ENCODE data around the gene WARS2. TPM values are rescaled to one million over a fixed set of nuclear protein-coding genes. Genes with fewer than 3 reads are reported as not detected.
"Not testable (repeated sequence)": the region's sequence is repeated elsewhere in the genome, so short reads cannot be mapped to it uniquely, and the experiment has no call there.

WARS2 gene
- polyA plus RNA-seq (2012; ENCODE audit: low read depth, missing spikeins): 9.1 TPM

DNA sequence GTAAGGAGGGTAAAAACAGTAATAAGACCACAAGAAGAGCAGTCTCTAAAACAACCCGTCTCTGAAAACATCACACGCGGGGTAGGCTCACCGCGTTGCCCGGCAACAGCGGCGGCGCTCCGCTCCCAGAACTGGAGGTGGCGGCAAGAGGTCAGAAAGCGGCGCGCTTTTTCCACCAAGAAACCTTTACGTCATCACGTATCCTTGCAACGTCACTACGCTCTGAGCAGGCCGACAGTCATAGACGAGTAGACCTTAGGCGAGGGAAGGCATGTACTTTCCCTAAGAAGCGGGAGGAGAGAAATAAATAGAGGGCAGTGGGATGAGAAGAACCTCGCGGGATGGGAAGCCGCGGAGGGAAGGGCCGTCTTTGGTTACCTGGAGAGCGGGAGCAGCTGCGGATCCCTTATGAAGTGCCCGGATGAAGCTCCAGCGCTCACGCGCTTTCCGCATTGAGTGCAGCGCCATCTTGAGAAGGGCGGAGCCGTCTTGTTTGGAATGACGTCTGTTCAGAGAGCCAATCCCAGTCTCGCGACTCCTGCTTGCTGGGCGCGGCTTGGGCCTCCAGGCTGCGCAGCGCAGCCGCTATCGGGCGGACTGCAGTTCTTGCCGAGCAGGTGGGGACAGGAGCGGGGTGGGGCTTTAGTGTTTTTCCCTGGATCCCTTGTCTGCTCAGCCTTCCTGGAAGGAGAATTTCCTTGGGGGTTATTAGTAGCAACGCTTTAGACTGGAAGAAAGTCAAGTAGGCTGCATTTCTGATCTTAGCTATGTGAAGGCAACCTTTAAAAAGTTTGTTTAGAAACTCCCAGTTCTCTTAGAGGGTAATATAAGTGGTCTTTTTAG, at the start of gene WARS2:
Gene WARS2 (minus strand): TSS at position 477 of the 843 bp plus-strand sequence. CDS start 9 bp downstream, at position 468.
- DNase-seq (ENCODE audit: insufficient read length, low spot score) (peak; percentile 67), FAIRE-seq (peak; percentile 91)
- no peak for TF ChIP-seq POU2F2 (IDR thresholded peaks at IDR 0.05; ENCODE audit: low read depth, low read length)
- TF ChIP-seq TAF1 (IDR thresholded peaks at IDR 0.05; ENCODE audit: low read depth, low read length): peak; percentile 99
- peak; percentile 92 for TF ChIP-seq POLR2A (IDR thresholded peaks at IDR 0.05; ENCODE audit: low read depth, low read length)
- TF ChIP-seq SPI1 (IDR thresholded peaks at IDR 0.05; ENCODE audit: low read depth, low read length): no peak
- TF ChIP-seq PAX5 (IDR thresholded peaks at IDR 0.05; ENCODE audit: insufficient read depth, low read length, severe bottlenecking): no peak
- peak; percentile 95 for TF ChIP-seq POLR2AphosphoS5 (IDR thresholded peaks at IDR 0.05; ENCODE audit: low read depth, low read length)

DNA sequence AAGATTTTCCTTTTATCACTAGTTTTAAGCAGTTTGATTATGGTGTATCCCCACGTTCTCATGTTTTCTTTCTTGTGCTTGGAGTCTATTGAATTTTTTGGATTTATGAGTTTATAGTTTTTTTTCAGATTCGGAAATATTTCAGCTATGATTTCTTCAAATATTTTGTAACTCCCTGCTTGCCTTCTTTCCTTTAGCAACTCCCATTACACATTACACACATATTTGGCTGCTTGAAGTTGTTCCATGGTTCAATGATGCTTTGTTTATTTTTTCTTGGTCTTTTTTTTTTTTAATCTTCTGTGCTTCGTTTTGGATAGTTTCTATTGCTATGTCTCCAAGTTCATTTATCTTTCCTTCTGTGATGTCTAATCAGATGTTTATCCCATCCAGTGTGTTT, 48.5 kb upstream of the WARS2 start:
- FAIRE-seq (no peak), DNase-seq (ENCODE audit: insufficient read length, low spot score) (no peak)
- TF ChIP-seq PAX5 (IDR thresholded peaks at IDR 0.05; ENCODE audit: insufficient read depth, low read length, severe bottlenecking): no peak
- TF ChIP-seq POLR2A (IDR thresholded peaks at IDR 0.05; ENCODE audit: low read depth, low read length): no peak
- no peak for TF ChIP-seq SPI1 (IDR thresholded peaks at IDR 0.05; ENCODE audit: low read depth, low read length)
- TF ChIP-seq TAF1 (IDR thresholded peaks at IDR 0.05; ENCODE audit: low read depth, low read length): no peak
- no peak for TF ChIP-seq POU2F2 (IDR thresholded peaks at IDR 0.05; ENCODE audit: low read depth, low read length)
- TF ChIP-seq POLR2AphosphoS5 (IDR thresholded peaks at IDR 0.05; ENCODE audit: low read depth, low read length): no peak

DNA sequence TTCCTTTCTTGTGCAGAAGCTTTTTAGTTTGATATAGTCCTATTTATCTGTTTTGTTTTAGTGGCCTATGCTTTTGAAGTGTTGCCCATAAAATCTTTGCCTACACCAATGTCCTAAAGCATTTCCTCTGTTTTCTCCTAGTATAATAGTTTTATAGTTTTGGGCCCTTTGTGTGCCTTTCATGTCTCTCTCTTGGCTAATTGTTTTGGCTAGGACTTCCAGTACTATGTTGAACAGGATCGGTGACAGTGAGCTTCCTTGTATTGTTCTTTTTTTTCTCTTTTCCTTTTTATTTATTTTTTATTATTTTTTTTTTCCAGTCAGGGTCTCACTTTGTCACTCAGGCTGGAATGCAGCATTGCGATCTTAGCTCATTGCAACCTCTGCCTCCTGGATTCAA, 47.0 kb upstream of the WARS2 start:
- DNase-seq (ENCODE audit: insufficient read length, low spot score) (no peak), FAIRE-seq (no peak)
- TF ChIP-seq POLR2AphosphoS5 (IDR thresholded peaks at IDR 0.05; ENCODE audit: low read depth, low read length) (no peak), SPI1 (IDR thresholded peaks at IDR 0.05; ENCODE audit: low read depth, low read length) (no peak), TAF1 (IDR thresholded peaks at IDR 0.05; ENCODE audit: low read depth, low read length) (no peak), POU2F2 (IDR thresholded peaks at IDR 0.05; ENCODE audit: low read depth, low read length) (no peak), PAX5 (IDR thresholded peaks at IDR 0.05; ENCODE audit: insufficient read depth, low read length, severe bottlenecking) (no peak), POLR2A (IDR thresholded peaks at IDR 0.05; ENCODE audit: low read depth, low read length) (no peak)

DNA sequence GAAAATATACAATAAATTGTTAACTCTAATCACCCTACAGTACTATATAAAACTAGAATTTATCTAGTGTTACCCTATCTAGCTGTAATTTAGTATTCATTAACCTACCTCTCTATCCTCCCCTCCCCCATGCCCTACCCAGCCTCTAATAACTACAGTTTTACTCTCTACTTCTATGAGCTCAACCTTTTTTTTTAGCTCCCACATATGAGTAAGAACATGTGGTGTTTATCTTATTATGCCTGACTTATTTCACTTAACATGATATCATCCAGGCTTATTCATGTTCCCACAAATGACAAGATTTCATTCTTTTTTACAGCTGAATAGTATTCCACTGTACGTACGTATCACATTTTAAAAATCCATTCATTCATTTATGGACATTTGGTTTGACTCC, 46.0 kb upstream of the WARS2 start:
- DNase-seq (ENCODE audit: insufficient read length, low spot score): no peak
- no peak for FAIRE-seq

DNA sequence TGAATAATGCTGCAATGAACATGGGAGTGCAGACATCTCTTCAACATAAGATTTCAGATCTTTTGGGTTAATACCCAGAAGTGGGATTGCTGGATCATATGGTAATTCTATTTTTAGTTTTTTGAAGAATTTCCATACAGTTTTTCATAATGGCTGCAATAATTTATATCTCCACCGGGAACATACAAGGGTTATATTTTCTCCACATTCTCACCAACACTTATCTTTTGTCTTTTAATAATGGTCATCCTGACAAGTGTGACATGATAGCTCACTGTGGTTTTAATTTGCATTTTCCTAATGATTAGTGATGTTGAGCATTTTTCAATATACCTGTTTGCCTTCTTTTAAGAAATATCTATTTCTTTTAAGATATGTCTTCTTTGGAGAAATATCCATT, 44.5 kb upstream of the WARS2 start:
- FAIRE-seq: no peak
- DNase-seq (ENCODE audit: insufficient read length, low spot score): no peak
- TF ChIP-seq SPI1 (IDR thresholded peaks at IDR 0.05; ENCODE audit: low read depth, low read length): no peak
- no peak for TF ChIP-seq POLR2A (IDR thresholded peaks at IDR 0.05; ENCODE audit: low read depth, low read length)
- TF ChIP-seq POLR2AphosphoS5 (IDR thresholded peaks at IDR 0.05; ENCODE audit: low read depth, low read length): no peak
- no peak for TF ChIP-seq TAF1 (IDR thresholded peaks at IDR 0.05; ENCODE audit: low read depth, low read length)
- no peak for TF ChIP-seq PAX5 (IDR thresholded peaks at IDR 0.05; ENCODE audit: insufficient read depth, low read length, severe bottlenecking)
- TF ChIP-seq POU2F2 (IDR thresholded peaks at IDR 0.05; ENCODE audit: low read depth, low read length): no peak

More for the DNA sequence above, 46.0 kb upstream of the WARS2 start:
- TF ChIP-seq SPI1 (IDR thresholded peaks at IDR 0.05; ENCODE audit: low read depth, low read length) (no peak), POLR2A (IDR thresholded peaks at IDR 0.05; ENCODE audit: low read depth, low read length) (no peak), PAX5 (IDR thresholded peaks at IDR 0.05; ENCODE audit: insufficient read depth, low read length, severe bottlenecking) (no peak), POU2F2 (IDR thresholded peaks at IDR 0.05; ENCODE audit: low read depth, low read length) (no peak), TAF1 (IDR thresholded peaks at IDR 0.05; ENCODE audit: low read depth, low read length) (no peak), POLR2AphosphoS5 (IDR thresholded peaks at IDR 0.05; ENCODE audit: low read depth, low read length) (no peak)

DNA sequence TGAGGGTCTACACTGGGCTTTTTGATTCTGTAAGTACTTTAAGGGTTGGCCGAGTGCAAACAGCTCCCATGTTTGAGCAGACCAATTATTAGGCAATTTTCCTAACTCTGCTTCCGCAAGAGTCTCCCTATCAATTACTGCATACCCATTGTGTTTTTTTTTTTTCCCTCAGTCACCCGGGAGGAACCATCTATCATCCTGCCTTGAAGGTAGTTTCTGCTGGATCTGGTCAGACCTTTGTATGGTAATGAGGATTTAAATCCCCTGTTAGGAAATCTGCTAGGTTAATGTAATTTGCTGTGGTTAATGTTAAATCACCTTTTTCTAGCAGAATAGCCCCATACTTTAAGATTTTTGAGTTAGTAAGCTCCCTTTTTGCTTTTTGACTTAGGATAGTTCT, 40.8 kb upstream of the WARS2 start:
- no peak for TF ChIP-seq PAX5 (IDR thresholded peaks at IDR 0.05; ENCODE audit: insufficient read depth, low read length, severe bottlenecking)
- DNase-seq (ENCODE audit: insufficient read length, low spot score): no peak
- no peak for FAIRE-seq

DNA sequence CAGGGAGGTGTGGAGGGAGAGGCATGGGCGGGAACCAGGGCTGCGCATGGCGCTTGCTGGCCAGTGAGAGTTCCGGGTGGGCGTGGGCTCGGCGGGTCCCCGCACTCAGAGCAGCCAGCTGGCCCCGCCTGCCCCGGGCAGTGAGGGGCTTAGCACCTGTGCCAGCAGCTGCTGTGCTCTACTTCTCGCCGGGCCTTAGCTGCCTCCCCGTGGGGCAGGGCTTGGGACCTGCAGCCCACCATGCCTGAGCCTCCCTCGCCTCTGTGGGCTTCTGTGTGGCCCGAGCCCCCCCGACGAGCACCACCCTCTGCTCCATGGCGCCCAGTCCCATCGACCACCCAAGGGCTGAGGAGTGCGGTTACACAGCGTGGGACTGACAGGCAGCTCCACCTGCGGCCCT, 38.6 kb upstream of the WARS2 start:
- DNase-seq (ENCODE audit: insufficient read length, low spot score) (no peak), FAIRE-seq (no peak)
- TF ChIP-seq POU2F2 (IDR thresholded peaks at IDR 0.05; ENCODE audit: low read depth, low read length): no peak
- TF ChIP-seq PAX5 (IDR thresholded peaks at IDR 0.05; ENCODE audit: insufficient read depth, low read length, severe bottlenecking): no peak
- TF ChIP-seq POLR2A (IDR thresholded peaks at IDR 0.05; ENCODE audit: low read depth, low read length): no peak
- TF ChIP-seq POLR2AphosphoS5 (IDR thresholded peaks at IDR 0.05; ENCODE audit: low read depth, low read length): no peak
- no peak for TF ChIP-seq SPI1 (IDR thresholded peaks at IDR 0.05; ENCODE audit: low read depth, low read length)
- TF ChIP-seq TAF1 (IDR thresholded peaks at IDR 0.05; ENCODE audit: low read depth, low read length): no peak

DNA sequence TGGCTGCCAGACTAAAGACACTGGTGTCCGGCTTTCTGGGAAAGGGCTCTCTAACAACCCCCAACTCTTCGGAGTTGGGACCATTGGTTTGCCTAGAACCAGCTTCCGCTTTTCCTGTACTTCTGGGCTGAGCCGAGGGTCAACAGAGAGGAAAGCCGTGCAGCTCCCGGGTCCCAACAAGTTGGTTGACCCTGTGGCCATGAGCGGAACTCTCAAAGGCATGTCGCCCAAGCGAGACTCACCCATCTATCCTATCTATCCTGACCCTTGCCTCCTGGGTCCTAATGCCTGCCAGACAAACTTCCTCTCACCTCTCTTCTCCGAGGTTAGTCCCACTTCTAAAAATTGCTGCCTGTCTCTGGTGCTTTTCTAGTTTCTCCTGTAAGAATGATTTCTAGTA, 32.5 kb upstream of the WARS2 start:
- not testable (repeated sequence) for FAIRE-seq; DNase-seq (ENCODE audit: insufficient read length, low spot score)

DNA sequence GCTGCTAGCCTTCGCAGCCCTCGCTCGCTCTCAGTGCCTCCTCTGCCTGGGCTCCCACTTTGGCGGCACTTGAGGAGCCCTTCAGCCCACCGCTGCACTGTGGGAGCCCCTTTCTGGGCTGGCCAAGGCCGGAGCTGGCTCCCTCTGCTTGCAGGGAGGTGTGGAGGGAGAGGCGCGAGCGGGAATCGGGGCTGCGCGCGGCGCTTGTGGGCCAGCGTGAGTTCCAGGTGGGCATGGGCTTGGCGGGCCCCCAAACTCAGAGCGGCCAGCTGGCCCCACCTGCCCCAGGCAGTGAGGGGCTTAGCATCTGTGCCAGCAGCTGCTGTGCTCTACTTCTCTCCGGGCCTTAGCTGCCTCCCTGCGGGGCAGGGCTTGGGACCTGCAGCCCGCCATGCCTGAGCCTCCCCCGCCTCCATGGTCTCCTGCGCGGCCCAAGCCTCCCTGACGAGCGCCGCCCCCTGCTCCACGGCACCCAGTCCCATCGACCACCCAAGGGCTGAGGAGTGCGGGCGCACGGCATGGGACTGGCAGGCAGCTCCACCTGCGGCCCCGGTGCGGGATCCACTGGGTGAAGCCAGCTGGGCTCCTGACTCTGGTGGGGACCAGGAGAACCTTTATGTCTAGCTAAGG, 31.0 kb upstream of the WARS2 start:
- FAIRE-seq; DNase-seq (ENCODE audit: insufficient read length, low spot score): not testable (repeated sequence)

DNA sequence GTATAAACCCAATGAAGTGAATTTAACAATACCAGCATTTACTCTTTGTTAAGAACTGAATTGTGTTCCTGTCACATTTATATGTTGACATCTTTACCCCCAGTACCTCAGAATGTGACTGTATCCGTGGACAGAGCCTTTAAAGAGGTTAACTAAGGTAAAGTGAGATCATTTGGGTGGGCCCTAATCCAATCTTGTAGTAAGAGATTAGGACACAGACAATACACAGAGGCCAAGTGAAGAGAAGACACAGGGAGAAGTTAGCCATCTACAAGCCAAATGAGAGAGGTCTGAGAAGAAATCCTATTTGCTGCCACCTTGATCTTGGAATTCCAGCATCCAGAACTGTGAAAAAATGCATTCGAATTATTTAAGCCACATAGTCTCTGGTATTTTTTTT, 22.9 kb upstream of the WARS2 start:
- TF ChIP-seq TAF1 (IDR thresholded peaks at IDR 0.05; ENCODE audit: low read depth, low read length): no peak
- no peak for TF ChIP-seq PAX5 (IDR thresholded peaks at IDR 0.05; ENCODE audit: insufficient read depth, low read length, severe bottlenecking)
- no peak for TF ChIP-seq POLR2AphosphoS5 (IDR thresholded peaks at IDR 0.05; ENCODE audit: low read depth, low read length)
- no peak for TF ChIP-seq POLR2A (IDR thresholded peaks at IDR 0.05; ENCODE audit: low read depth, low read length)
- no peak for TF ChIP-seq POU2F2 (IDR thresholded peaks at IDR 0.05; ENCODE audit: low read depth, low read length)
- no peak for FAIRE-seq
- DNase-seq (ENCODE audit: insufficient read length, low spot score): no peak
